GM04503 (cell line): ENCODE measurements around the gene ALDOC.
"Not testable (repeated sequence)": the region's sequence is repeated elsewhere in the genome, so short reads cannot be mapped to it uniquely, and the experiment has no call there.

Experiments
- DNase-seq: peaks from one replicate; pipeline ENCODE4 v3.0.0-alpha.2; 2012; ENCODE audit warnings: low read depth

The ALDOC gene

GRCh38 chr17:28582513-28582912 is 5.8 kb upstream of the ALDOC start:
- DNase-seq: no peak

GRCh38 chr17:28580959-28581358 is 4.3 kb upstream of the ALDOC start:
- DNase-seq: no peak

- no peak for DNase-seq
Observed at GRCh38 chr17:28579526-28579925, 2.8 kb upstream of the ALDOC start.

DNA sequence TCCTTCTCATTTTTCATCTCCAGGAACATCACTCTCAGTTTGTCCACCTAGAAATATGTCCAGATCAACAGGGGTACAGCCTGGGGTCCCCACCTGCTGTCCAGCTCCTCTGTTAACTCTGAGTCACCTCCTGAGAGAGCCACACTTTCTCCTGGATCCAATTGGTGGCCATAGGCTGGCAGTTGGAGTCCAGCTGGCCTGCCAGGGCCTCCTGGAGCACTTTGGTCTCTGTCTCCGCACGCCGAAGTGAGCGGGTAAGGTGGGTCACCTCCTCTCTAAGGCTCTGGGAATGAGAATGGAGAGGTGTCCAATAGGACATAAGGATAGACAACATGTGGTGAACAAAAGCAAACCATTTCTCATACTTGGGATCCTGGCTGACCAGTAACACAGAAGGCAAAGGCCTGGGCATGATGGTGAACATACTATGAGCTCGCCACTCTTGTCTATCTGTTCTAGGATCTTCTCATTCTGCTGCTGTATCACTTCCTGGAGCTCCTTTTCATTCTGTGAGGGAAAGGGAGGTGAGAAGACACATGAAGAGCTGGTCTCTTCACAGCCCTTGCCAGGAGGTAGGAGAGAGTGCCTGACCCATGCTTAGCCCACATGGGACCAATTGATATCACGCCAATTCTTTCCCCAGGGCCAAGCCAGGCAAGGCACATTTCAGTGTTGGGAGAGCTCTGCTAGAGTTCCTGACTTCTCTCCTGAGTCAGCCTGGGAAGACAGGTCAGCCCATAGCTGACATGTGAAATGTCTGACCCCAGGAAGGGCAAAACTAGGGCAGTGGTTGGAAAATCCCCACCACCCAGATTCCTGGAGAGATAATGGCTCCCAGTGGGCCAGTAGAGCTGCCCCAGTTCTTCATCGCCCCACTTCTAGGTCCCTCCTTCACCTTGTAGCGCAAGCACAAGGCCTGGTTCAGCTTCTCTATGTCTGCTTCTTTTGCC is 1.8 kb upstream of the ALDOC start:
- DNase-seq: no peak

DNA sequence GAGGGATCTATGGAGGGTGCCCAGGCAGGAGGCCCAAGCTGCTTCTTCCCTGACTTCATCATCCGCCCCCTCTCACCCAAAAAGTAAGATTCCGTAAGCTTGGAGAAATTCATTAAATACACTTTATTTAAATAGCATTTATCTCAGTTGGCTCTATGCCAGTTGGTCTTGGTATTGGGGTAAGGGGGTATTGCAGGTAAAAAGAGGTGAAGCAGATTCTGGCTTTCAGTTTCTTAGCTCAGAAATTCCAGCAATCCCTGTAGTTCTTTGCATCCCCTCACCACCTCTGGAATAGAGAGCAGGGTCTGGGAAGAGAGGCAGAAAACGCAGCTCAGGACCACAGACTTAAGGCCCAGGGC is 750 bp upstream of the ALDOC start:
- DNase-seq: no peak

- DNase-seq: not testable (repeated sequence)
Observed at GRCh38 chr17:28576016-28576415, 679 bp downstream of the ALDOC start.

GRCh38 chr17:28575126-28575795 is 1.4 kb downstream of the ALDOC start:
- DNase-seq: no peak

GRCh38 chr17:28574526-28574925 is 2.2 kb downstream of the ALDOC start:
- DNase-seq: no peak

DNA sequence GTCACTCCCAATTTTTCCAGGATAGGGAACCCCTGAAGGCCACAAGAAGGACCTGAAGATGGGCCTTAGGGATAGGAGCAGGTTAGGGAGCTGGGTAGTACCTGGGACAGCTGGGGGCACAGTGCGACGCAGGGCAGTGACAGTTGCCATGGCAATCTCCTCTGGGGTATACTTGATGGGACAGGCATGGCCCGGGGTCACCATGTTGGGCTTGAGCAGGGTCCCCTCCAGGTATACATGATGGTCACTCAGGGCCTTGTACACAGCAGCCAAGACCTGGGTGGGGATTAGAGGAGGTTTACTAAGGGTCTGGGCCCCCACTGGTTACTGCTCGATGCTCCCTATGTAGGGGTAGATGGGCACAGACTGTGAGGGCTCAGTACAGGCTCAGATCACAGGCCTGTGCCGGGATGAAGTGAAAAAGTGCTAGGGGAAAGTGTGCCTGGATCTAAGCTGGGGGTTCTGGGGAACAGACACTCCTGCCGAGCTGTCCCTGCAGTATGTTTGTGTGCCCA is 2.7 kb downstream of the ALDOC start:
- no peak for DNase-seq

DNA sequence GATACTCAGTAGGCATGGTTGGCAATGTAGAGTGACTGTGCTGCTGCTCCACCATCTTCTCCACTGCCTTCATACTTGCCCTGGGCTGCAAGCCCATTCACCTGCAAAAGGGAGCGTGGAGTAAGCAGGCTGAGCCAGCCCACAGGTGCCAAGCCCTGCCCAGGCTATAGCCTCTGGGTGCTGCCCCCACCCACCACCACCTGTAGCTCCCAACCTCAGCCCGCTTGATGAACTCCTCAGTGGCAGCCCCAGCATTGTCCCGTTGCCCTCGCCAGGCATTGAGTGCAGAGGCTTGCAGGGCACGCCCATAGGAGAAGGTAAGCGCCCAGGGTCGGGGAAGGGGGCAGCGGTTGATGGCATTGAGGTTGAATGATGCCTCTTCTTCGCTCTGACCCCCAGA is 3.2 kb downstream of the ALDOC start:
- DNase-seq: no peak

DNA sequence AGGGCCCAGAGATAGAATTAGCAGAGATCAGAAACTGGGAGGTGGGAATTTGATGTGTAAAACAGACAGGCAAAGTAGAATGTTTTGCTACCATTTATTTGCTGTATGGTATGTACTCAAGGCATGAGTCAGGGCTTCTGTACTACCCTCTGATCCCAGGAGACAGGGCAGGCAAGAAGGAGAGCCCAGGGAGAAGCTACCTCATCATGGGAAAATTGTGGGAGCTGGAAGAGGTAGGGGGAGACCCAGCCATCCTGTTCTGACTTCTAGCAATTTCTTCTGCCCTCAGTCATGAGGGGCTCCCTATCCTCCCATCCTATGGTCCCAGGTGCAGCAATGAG is 3.7 kb downstream of the ALDOC start:
- no peak for DNase-seq

DNA sequence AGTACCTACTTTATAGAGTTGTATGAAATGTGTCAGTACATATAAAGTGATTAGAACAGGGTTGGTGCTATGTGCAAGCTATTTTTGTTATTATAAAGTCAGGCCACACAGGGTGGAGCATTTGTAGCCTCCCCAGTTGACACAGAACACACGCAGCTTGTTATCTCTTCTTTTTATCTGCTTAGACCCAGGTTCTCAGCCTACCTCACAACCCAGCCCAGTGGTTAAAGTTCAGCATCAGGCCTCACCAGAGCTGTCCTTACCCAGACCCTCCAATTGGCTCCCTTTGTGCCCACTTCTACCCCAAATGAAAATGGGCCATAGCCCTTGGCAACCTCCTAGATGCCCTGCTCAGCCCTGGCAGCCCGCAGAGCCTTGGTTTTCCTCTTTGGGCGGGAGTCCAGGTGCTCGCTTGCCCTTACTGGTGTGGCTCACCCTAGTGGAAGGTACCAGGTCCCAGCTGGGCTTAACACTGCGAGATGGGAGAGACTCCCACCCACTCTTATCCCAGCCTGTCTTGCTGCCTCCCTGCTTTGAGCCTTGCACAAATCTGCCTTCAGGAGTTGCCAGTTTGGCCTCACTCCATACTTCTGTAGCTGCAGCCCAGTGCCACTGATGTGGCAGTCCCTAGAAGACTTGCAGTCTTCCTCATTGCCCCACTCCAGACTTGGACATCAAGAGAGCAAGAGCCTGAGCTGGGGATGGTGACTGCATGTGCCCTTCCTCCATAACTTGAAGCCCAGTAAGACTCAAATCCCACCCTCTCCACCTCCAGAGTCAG is 4.2 kb downstream of the ALDOC start:
- no peak for DNase-seq

DNA sequence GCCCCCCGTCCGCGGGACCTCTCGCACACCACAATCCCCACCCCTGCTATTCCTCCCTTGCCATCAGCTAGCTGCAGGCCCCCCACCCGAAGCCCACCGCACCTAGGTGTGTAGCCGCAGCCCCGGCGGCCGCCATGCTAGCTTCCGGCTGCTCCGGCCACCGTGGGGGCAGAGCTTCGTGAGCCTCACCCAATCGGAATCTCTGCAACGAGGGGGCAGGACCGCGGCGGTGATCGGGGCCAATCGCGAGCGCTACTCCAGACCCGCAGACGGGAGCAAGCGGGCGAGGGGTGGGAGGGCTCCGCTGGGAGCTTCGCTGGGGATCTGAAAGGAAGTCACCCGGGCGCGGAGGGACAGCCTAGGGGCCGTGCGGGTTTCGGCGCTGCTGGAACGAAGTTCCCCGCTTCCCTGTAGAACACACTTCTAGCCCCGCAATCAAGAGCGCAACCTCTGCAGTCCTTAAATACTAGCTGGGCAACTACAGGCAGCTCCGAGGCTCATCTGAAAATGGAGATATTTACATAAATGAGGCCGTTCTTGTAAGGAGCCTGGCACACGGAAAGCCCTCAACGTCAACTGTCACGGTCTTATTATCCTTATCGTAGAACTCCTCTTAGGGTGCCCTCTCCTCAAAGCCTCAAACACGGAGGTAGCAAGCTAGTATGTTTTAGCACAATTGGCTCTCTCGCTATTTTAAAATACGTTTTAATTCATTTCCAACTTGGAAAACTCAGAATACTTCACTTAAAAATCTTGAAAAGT is 5.2 kb downstream of the ALDOC start, which contains the start of gene PIGS:
Gene PIGS (minus strand): TSS at position 164 of the 762 bp plus-strand sequence. CDS start 28 bp downstream, at position 136.
- DNase-seq: peak; percentile 54

DNA sequence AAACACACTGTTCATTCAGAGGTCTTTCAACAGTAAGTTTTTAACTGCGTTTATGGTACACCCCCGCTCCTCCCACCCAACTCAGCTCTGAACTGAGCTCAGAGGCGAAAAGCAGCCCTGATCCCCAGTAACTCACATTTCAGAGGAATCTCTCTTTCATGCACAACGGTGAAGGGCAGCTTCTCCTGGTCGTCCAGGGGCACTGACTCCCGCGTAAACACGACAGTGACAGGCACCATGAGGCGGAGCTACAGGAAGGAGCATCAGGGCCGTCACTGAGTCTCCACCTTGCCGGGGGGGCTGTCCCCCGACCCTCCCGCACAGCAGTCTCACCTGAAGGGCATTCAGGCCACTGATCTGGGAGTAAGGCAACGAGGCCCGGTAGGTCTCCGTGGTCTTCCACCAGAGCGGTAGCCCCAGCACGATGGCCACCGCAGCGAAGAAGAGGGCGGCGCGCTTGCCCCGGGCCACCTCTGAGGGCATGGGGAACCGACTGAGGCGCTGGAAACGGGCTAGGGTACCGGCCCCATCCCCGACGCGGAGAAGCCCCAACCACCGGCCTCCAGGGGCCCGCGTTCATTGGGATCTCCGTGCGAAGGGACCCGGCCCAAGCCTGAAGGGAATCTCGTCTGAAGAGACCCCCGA is 5.9 kb downstream of the ALDOC start:
- no peak for DNase-seq

DNA sequence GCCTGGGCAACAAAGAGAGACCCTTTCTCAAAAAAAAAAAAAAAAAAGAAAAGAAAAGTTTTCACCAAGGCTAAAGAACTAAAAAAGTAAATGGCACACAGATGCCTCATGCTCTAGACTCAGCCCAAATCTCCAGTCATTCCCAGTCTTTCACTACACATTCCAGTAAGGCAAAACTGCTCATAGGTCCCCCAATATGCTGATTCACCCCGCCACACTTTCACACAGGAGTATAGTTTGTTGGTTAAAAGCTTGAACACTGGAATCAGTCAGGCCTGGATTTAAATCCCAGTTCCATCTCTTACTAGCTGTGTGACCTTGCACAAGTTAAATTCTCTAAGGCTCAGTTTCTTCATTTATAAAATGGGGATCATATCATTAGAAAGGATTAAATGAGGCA is 7.2 kb downstream of the ALDOC start:
- DNase-seq: no peak

DNA sequence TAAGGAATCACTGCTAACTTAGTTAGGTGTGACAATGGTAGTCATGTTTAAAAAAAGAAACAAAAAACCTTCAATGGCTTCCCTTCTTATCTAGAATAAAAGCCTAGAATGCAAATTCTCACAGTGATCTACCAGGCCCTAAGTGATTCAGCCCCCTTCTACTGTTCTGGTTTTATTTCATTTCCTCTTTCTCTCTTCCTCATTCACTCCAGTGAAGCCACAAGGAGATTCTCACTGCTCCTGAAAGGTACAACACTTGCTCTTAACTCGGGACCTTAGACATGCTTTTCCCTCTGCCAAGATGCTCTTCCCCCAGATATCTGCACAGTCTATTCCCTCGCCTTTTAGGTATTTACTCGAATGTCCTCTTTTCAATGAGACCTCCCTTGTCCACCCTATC is 9.1 kb downstream of the ALDOC start:
- no peak for DNase-seq

GRCh38 chr17:28563475-28563874 is 13.2 kb downstream of the ALDOC start:
- DNase-seq: peak; percentile 27

- no peak for DNase-seq
Observed at GRCh38 chr17:28555022-28555421, 21.7 kb downstream of the ALDOC start.

- no peak for DNase-seq
Observed at GRCh38 chr17:28554565-28554964, 22.1 kb downstream of the ALDOC start.

- DNase-seq: no peak
Observed at GRCh38 chr17:28553000-28553505, 23.6 kb downstream of the ALDOC start.
